CD4-positive, alpha-beta T cell treated with Interleukin-17A for 4 hours (primary cell): ENCODE results near the gene TCP11.

ENCODE experiments used
- DNase-seq: peaks from one replicate; pipeline ENCODE4 v3.0.0-alpha.2; 2020; ENCODE audit warnings: mixed read lengths

TCP11 gene

GRCh38 chr6:35090734-35091133 lies 50.4 kb downstream of the TCP11 start:
- DNase-seq, result no peak

GRCh38 chr6:35089935-35090505 lies 51.1 kb downstream of the TCP11 start:
- no peak for DNase-seq

DNA sequence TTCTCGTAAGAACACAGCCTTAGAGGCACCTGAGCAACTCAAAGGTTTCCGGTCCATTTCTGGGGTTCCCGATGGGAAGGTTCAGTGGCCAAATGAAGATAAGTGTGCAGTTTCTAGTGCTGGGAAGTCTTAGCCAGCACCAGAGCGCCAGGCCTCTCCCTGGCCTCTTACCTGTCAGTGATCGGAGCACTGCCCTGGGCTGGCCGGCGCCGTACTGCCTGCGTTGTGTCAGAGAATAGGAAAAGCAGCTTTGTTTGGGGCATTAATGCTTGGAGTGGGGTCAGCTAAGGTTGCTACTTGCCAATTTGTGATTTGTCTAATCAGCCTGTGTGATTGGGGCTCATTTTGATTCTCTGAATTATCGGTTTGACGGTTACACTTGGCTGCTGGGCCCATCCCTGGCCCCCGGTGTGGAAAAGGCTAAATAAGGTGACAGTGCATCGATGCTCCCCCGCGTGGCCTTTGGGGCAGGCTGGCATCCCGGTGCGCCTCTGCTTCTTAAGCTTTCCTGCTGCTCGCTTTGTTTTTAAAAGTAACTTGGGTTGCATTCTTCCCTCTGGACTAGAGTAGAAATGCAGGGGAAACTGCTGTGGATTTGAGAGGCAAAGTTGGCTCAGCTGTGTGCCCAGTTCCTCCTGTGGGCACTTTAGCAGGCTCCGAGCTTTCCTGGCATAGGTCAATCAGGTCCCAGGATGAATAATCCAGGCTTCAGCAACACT lies 51.8 kb downstream of the TCP11 start:
- no peak for DNase-seq

DNA sequence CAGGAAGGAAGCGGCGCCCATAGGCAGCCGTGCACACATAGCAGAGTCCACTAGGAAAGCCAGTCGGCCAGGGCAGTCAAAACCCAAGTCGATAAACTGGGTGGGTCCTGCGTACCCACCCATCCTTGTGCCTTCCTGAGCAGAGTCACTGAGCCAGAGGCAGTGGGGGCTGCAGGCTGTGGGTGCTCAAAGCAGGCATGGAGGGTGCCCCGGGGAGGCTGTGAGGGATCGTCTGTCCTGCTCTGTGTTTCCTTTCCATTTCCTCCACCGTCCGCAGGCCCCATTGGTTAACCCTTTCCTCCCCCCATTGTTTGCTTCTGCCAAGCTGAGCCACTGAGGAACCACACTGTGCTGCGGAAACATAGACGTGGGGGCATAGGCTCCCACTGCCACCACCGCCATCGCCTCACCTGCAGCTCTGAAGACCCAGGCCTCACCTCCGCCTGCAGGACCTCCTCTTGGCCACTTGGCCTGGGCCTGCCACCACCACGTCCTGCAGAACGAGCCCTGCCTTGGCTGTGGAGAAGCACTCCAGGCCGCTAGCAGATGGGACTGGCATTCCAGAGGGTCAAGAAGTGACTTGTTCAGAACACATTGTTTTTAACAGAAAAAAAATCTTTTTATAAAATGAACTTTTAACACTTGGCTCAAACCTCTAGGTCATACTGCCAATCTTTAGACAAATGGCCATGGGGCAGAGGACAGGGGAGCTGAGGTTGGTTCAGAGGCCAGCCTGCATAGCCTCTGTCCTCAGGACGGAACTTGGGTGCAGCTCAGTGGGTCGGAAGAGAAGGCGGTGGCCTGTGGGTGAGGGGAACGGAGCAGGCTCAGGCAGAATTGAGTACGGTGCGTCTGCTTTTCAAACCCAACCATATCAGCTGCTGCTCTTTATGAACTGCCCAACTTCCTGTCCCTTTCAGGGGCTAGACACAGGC lies 52.6 kb downstream of the TCP11 start:
- DNase-seq, result no peak

DNA sequence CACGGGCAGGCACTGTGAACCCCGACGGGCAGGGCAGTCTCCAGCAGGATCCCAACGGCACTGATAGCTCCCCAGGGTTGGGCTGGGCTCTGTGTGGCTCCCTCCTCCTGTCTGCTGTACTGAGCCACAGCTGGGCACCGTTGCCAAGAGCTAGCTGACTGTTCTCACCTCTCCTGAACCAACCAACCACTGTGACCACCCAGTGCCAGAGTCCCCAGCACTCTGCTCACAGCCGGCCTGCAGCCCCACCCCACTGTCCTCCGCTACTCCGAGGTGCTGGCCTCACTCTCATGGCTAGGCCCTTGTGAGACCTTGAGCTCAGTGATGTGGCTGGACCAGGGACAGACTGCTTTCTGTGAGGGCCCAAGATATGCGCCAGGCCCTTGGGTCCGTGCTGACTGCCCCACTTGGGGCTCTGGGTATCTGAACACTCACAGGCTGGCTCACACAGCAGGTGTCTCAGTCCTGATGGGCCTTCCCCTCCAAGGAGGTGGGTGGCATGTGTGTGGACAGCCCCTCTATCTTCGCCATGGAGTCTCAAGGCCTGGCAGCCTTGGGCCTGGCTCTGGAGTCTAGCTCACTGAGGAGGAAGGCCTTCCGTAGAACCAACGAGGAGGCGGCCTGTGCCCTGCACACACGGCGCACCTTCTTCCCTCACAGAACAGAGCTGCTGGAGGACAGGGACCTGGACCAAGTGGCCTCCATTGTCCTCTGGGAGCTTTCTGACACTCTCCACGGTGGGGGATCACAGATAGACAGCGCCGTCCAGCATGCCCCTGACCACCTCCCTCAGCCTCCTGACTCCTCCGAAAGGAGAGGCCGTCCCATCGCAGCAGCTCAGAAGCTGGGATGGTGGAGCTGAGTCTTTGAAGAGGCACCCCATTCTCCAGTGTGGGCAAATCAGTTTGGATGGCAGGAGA lies 53.5 kb downstream of the TCP11 start:
- no peak for DNase-seq

- no peak for DNase-seq
Measured at GRCh38 chr6:35086636-35087360, 54.3 kb downstream of the TCP11 start.

DNA sequence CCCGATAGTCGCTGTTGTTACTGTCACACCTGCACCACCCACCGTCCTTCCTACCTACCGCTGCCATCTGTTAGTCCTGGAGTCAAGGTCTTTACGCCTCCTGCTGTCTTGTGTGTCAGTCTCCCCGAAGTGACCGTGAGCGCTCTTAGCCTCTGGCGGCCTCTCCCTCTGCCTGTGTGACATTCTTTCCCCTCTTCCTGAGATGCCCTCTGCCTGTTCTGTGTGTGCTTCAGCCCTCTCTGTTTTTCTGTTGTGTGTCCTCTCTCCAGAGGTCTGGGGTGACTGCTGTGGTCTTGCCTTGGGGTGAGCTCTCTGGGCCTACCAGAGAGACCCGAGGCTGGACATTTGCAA lies 54.9 kb downstream of the TCP11 start:
- no peak for DNase-seq

DNA sequence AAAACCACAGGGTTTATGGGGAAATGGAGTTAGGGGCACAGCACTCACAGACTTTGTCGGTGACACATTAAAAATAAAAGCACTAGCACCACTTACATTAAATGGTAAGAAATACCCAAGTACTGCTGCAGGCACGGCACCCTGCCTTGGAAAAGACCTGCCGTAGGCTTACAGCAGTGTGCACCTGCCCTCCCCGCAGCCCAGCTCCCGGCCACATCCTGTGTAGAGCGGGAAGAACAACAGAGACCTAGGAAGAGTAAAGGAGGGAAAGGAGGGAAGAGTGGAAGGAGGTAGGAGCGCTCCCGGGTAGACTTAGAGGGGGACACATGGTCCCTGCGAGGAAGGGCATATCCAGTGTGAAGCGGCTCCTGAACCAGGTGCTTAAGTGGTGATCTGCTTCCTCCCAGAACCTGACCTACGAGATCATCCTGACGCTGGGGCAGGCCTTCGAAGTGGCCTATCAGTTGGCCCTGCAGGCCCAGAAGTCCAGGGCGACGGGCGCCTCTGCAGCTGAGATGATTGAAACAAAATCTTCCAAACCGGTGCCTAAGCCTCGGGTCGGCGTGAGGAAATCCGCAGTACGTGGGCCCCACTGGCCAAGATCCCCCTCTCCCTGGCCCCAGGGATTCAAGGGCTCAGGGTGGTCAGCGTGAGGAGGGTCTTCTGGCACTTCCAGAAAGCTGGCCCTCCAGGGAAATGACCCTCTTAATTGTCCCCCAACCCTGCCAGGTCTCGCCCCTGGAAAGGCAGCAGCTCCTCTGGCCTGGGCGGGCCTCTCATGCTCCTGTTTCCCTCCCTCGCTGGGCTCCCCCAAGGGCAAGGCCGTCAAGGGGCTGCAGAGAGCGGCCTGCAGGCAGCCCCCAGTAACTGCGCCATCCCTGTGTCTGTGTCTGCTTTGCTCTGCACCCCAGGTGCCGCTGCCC lies 55.5 kb downstream of the TCP11 start:
- no peak for DNase-seq

DNA sequence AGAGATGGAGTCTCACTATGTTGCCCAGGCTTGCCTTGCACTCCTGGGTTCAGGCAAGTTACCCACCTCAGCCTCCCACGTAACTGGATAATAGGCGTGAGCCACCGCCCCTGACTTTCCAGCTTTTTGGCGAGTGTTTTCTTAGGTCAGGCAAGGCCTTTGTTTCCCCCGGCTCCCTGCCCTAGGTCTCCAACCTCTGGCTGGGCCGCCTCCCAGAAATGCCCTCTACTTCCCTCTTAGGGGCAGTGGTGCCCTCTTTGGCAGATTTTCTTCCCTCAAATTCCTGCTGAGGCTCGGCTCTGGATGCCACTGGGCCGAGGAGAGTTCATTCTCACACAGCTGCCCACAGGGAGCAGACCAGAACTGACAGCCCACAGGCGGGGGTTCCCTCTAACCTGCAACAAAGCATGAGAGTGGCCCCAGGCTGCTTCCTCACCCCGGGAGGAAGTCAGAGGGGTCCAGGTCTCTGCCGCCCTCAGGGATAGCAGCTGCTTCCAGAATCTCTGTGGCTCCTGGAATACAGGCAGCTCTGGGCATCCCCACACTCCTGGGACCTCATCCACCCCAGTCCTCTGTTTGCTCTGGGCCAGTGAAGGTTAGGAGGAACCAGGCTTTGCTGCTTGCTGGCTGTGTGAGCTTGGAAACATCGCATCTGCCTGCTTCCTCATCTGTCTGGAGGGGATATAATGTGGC lies 56.5 kb downstream of the TCP11 start:
- DNase-seq, result no peak

- no peak for DNase-seq
Measured at GRCh38 chr6:35084041-35084491, 57.1 kb downstream of the TCP11 start.

DNA sequence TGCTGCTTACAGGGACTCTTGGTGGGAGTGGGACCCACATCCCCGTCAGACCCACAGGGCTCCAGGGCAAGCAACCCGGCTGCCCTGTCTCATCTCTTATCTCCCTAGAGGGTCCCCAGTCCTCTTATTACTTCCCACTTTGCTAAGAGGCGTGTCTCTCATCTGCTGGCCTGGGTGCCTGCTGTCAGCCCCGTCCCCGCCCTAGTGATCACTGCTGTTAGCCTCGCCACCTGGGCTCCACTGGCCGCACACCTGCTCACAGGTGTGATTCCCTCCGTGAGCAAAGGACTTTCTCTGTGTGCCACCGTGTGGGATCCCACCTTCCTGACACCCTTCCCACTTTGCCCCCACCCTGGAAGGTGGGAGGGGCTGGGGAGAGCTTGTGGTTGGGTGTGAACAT lies 57.6 kb downstream of the TCP11 start:
- no peak for DNase-seq

DNA sequence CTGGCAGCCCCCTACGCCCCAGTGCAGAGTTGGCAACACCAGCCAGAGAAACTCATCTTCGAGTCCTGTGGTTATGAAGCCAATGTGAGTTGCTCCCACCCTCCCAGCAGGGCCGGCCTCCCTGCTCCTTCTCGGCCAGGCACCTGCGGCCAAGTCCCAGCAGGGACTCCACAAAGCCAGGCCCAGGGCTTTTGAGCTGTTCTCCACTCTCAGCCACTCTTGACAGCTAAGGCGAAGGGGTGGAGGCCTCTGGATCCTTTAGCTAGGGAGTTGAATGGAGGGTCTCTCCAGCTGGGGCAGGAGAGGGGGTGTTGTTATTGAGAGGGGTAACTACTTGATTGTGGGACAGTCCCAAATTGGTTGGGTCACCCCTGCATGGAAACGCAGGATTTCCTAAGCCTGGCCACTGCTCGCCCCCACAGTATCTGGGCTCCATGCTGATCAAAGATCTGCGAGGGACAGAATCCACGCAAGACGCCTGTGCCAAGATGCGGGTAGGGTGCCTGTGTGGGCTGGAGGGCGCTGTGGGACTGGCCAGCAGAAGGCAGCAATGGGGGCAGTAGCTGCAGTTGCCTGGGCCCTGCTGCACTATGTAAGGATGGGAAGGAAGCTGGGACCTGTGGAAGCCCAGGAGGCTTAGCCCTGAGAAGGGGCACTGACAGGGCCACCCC lies 58.3 kb downstream of the TCP11 start:
- DNase-seq, result no peak

GRCh38 chr6:35082046-35082732 lies 59.0 kb downstream of the TCP11 start:
- DNase-seq, result no peak

GRCh38 chr6:35081426-35081851 lies 59.7 kb downstream of the TCP11 start:
- no peak for DNase-seq

- no peak for DNase-seq
Measured at GRCh38 chr6:35080821-35081425, 60.2 kb downstream of the TCP11 start.

- DNase-seq, result no peak
Measured at GRCh38 chr6:35080016-35080680, 61.0 kb downstream of the TCP11 start.

DNA sequence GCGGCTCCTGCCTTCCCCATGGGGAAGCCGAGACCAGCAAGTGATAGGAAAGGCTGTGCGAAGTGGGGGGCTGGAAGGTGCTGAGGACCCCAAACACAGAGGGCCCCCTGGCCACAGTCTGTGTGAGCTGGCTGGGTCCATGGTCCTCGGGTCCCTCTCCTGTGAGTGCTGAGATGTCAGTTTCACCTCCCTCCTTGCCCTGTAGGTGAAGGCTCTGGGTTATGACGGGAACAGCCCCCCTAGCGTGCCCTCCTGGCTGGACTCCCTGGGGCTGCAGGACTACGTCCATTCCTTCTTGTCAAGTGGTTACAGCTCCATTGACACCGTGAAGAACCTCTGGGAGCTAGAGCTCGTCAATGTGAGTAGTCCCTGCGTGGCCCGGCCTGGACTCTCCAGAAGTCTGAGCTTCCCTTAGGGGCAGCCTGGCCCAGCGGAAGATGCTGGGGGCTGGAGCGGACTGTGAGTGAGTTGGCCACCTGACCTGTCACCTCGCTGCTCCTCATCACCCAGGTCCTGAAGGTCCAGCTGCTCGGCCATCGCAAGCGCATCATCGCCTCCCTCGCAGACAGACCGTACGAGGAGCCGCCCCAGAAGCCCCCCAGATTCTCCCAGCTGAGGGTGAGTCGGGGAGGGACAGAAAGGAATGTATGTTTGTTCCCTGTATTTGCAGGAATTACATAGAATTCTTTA lies 61.7 kb downstream of the TCP11 start:
- DNase-seq, result no peak
